GM12864 (cell line): ENCODE results near the gene HDAC8.
"Not testable (repeated sequence)": the region's sequence is repeated elsewhere in the genome, so short reads cannot be mapped to it uniquely, and the experiment has no call there.

Source experiments
- DNase-seq: peaks from one replicate; pipeline ENCODE4 v3.0.0-alpha.2; 2011; ENCODE audit warnings: low read depth
- H3K4me3 ChIP-seq: 2 replicates; pipeline ENCODE4 v1.5.1; 2011; ENCODE audit warnings: mild to moderate bottlenecking, low read depth, low read length, control low read depth
- CTCF ChIP-seq: IDR thresholded peaks from 2 replicates; pipeline ENCODE4 v1.5.1; 2011; ENCODE audit warnings: low read depth, mild to moderate bottlenecking, moderate library complexity, low read length, control low read depth, inconsistent platforms; ENCODE audit errors: missing control alignments

The HDAC8 gene

GRCh38 chrX:72566448-72566847 is 6.2 kb downstream of the HDAC8 start:
- DNase-seq, result no peak
- no peak for TF ChIP-seq CTCF
- H3K4me3 ChIP-seq, result no peak overlapping the region

- H3K4me3 ChIP-seq, DNase-seq: not testable (repeated sequence)
These were observed 13.0 kb downstream of the HDAC8 start for GRCh38 chrX:72559655-72560054.

GRCh38 chrX:72554448-72555140 is 18.0 kb downstream of the HDAC8 start:
- no peak for TF ChIP-seq CTCF
- no peak for DNase-seq
- H3K4me3 ChIP-seq, result no peak overlapping the region

GRCh38 chrX:72552443-72552842 is 20.2 kb downstream of the HDAC8 start:
- H3K4me3 ChIP-seq, DNase-seq: not testable (repeated sequence)

GRCh38 chrX:72545990-72546389 is 26.7 kb downstream of the HDAC8 start:
- DNase-seq, result no peak
- TF ChIP-seq CTCF, result no peak

GRCh38 chrX:72540318-72540717 is 32.3 kb downstream of the HDAC8 start:
- DNase-seq, result no peak
- TF ChIP-seq CTCF, result peak; percentile 33
- no peak overlapping the region for H3K4me3 ChIP-seq

More at GRCh38 chrX:72545990-72546389, 26.7 kb downstream of the HDAC8 start:
- H3K4me3 ChIP-seq, result no peak overlapping the region

GRCh38 chrX:72539822-72540221 is 32.8 kb downstream of the HDAC8 start:
- no peak overlapping the region for H3K4me3 ChIP-seq
- no peak for TF ChIP-seq CTCF
- no peak for DNase-seq

- DNase-seq, result no peak
- H3K4me3 ChIP-seq, result no peak overlapping the region
- TF ChIP-seq CTCF, result no peak
These were observed 36.1 kb downstream of the HDAC8 start for GRCh38 chrX:72536542-72536941.
